HepG2 (cell line): Measurements from ENCODE around the gene BCL2L1. TPM values are rescaled to one million over a fixed set of nuclear protein-coding genes. Genes with fewer than 3 reads are reported as not detected.

Source experiments
- BHLHE40 ChIP-seq: IDR thresholded peaks from 2 replicates; pipeline ENCODE4 v1.6.1; 2011; ENCODE audit warnings: low read length, improper control_type of control experiment
- CSRNP2 ChIP-seq: sonication (generic); formaldehyde crosslinking; conservative IDR thresholded peaks from 2 replicates; pipeline ENCODE4 v1.8.0; 2022; ENCODE audit warnings: low read depth, missing genetic modification reagents
- EHMT2 ChIP-seq: fragments of 200-600 bp; sonication (generic); IDR thresholded peaks from 2 replicates; pipeline ENCODE4 v1.7.0; 2017; ENCODE audit warnings: antibody characterized with exemption, low read depth, low read length, borderline replicate concordance
- HMG20A ChIP-seq: IDR thresholded peaks from 2 replicates; pipeline ENCODE4 v1.6.1; 2016; ENCODE audit warnings: borderline replicate concordance
- MATR3 ChIP-seq: sonication (generic); formaldehyde crosslinking; IDR thresholded peaks from 2 replicates; pipeline ENCODE4 v1.4.0; 2020; ENCODE audit warnings: missing genetic modification reagents
- NFKBIZ ChIP-seq: IDR thresholded peaks from 2 replicates; pipeline ENCODE4 v1.6.1; 2018; ENCODE audit warnings: missing genetic modification reagents, missing compliant biosample characterization
- POLR2AphosphoS5 ChIP-seq: IDR thresholded peaks from 2 replicates; pipeline ENCODE4 v1.6.1; 2012; ENCODE audit warnings: low read depth, low read length
- PTBP1 ChIP-seq: fragments of 200-400 bp; formaldehyde crosslinking; IDR thresholded peaks from 2 replicates; pipeline ENCODE4 v1.6.1; 2018; ENCODE audit warnings: low read length, low read depth; ENCODE audit not compliant: poor library complexity, severe bottlenecking
- RFXAP ChIP-seq: sonication (generic); formaldehyde crosslinking; IDR thresholded peaks from 2 replicates; pipeline ENCODE4 v1.4.0; 2020; ENCODE audit warnings: missing genetic modification reagents, borderline replicate concordance
- SRSF9 ChIP-seq: fragments of 200-400 bp; formaldehyde crosslinking; IDR thresholded peaks from 2 replicates; pipeline ENCODE4 v1.6.1; 2018; ENCODE audit warnings: borderline replicate concordance, mild to moderate bottlenecking, low read depth, low read length; ENCODE audit not compliant: insufficient read depth, poor library complexity, severe bottlenecking
- STAG1 ChIP-seq: sonication (generic); formaldehyde crosslinking; IDR thresholded peaks from 2 replicates; pipeline ENCODE4 v1.4.0; 2020; ENCODE audit warnings: missing genetic modification reagents
- TCF12 ChIP-seq, 2 experiments: fragments of 450-650 bp in 1 of 2; sonication (generic) in 1 of 2; formaldehyde crosslinking in 1 of 2; IDR thresholded peaks; 2 replicates each; pipeline versions ENCODE4 v1.6.1 to v1.8.0; 2017 to 2022; ENCODE audit warnings: antibody characterized with exemption in 1 of 2, mild to moderate bottlenecking in 1 of 2, missing genetic modification reagents in 1 of 2, moderate library complexity in 1 of 2
- THAP11 ChIP-seq: IDR thresholded peaks from 2 replicates; pipeline ENCODE4 v1.6.1; 2016; ENCODE audit warnings: missing biosample characterization, missing genetic modification reagents
- ZKSCAN1 ChIP-seq: fragments of 150-350 bp; IDR thresholded peaks from 2 replicates; pipeline ENCODE4 v1.6.1; 2014; ENCODE audit warnings: low read length
- ZNF253 ChIP-seq: sonication (generic); formaldehyde crosslinking; IDR thresholded peaks from 2 replicates; pipeline ENCODE4 v1.8.0; 2022; ENCODE audit warnings: mild to moderate bottlenecking, missing genetic modification reagents, borderline replicate concordance
- ZNF530 ChIP-seq: sonication (generic); formaldehyde crosslinking; IDR thresholded peaks from 2 replicates; pipeline ENCODE4 v1.5.0; 2020; ENCODE audit warnings: low read depth, mild to moderate bottlenecking, missing genetic modification reagents
- ZNF564 ChIP-seq: sonication (generic); formaldehyde crosslinking; IDR thresholded peaks from 2 replicates; pipeline ENCODE4 v1.8.1; 2023; ENCODE audit warnings: mild to moderate bottlenecking, missing genetic modification reagents
- ZNF589 ChIP-seq: sonication (generic); formaldehyde crosslinking; conservative IDR thresholded peaks from 2 replicates; pipeline ENCODE4 v1.8.0; 2022; ENCODE audit warnings: mild to moderate bottlenecking, moderate library complexity, missing genetic modification reagents
- ZNF660 ChIP-seq: sonication (generic); formaldehyde crosslinking; IDR thresholded peaks from 2 replicates; pipeline ENCODE4 v1.5.1; 2020; ENCODE audit warnings: mild to moderate bottlenecking, low read depth, missing genetic modification reagents, borderline replicate concordance
- ZNF7 ChIP-seq: IDR thresholded peaks from 2 replicates; pipeline ENCODE4 v1.6.1; 2016; ENCODE audit warnings: missing biosample characterization, missing genetic modification reagents
- ZNF879 ChIP-seq: sonication (generic); formaldehyde crosslinking; IDR thresholded peaks from 2 replicates; pipeline ENCODE4 v1.8.1; 2023; ENCODE audit warnings: missing genetic modification reagents
- polyA plus RNA-seq, 8 experiments: library from polyadenylated mRNA; depleted of rRNA in 3 of 8; stranded (reverse) in 7 of 8; unstranded in 1 of 8; fragments of >200 nt; fragmentation: Illumina TruSeq in 4 of 8; extraction: Trizol in 4 of 8; gene quantifications; 2 replicates each; pipeline versions ENCODE4 v1.2.1 to v1.2.3, GENCODE V29; 2011 to 2016; ENCODE audit warnings: low read depth in 4 of 8, missing spikeins in 1 of 8, mixed read lengths in 1 of 8; ENCODE audit not compliant: insufficient read depth in 1 of 8
- total RNA-seq, 5 experiments: library from RNA; depleted of rRNA; stranded (reverse); fragments of >200 nt; fragmentation: Illumina TruSeq; extraction: Trizol; gene quantifications; 2 replicates each; pipeline ENCODE4 v1.2.3, GENCODE V29; 2016; ENCODE audit warnings: low read depth in 1 of 5
- TF ChIP-seq, protein P1 (sequence below): sonication (generic); formaldehyde crosslinking; IDR thresholded peaks from 2 replicates; pipeline ENCODE4 v1.4.0; 2020; ENCODE audit warnings: mild to moderate bottlenecking, missing genetic modification reagents
- TF ChIP-seq, protein P2 (sequence below): sonication (generic); formaldehyde crosslinking; IDR thresholded peaks from 2 replicates; pipeline ENCODE4 v1.4.0; 2020; ENCODE audit warnings: missing genetic modification reagents
- TF ChIP-seq, protein P3 (sequence below): sonication (generic); formaldehyde crosslinking; IDR thresholded peaks from 2 replicates; pipeline ENCODE4 v1.5.1; 2020; ENCODE audit warnings: mild to moderate bottlenecking, missing genetic modification reagents

BCL2L1 gene
- total and polyA plus RNA-seq, 2 of the 13 experiments (the other 11 are each of a cell fraction or from before 2014, with no cell fraction given), result 164 to 258 TPM

DNA sequence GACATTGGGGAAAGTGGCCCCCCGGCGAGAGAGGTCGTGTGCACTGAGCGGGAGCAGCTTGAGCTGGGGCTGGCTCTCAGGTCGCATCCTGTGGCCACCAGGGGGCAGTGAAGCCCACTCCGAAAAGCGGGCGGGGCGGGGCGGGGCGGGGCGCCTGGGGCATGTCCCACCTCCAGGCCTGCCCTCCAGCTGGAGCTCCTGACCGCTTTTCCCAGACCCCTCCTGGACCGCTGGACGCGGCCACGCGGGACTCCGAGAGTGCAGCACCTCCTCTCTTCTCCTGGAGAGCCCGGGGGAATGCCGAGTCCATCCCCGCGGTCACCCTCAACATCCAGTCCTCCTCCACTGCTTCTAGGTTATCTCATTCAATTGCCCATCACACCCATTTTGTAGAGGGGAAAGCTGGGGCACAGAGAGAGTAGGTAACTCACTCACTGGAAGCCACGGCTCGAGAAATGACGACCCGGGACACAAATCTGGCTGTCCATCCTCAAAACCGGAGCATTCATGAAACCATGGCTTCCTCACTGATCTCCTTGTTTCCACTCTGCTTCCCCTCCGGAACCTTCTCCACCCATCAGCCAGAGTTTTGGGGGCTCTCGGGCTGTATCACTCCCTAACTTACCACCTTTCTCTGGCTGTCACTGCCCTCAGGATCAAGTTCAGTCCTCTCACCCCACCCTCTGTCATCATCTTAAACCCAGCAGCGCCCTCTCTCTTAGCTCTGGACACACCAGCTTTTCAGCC, 60.9 kb downstream of the BCL2L1 start (continued):
- TF ChIP-seq EHMT2, result no peak
- TF ChIP-seq RFXAP (CRISPR knock-in tag), result 0 out of 2 replicates have a peak, but pooled peaks have one; percentile 14
- TF ChIP-seq, protein P1, sequence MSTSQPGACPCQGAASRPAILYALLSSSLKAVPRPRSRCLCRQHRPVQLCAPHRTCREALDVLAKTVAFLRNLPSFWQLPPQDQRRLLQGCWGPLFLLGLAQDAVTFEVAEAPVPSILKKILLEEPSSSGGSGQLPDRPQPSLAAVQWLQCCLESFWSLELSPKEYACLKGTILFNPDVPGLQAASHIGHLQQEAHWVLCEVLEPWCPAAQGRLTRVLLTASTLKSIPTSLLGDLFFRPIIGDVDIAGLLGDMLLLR (CRISPR knock-in tag), result peak; percentile 72
- TF ChIP-seq TCF12 (IDR thresholded peaks at IDR 0.05), result no peak
- TF ChIP-seq TCF12 (CRISPR knock-in tag; IDR thresholded peaks at IDR 0.05), result peak; percentile 94; the same call in 1 of the 2 replicates
- no peak for TF ChIP-seq ZNF530
- TF ChIP-seq MATR3 (CRISPR knock-in tag), result no peak
- TF ChIP-seq STAG1 (CRISPR knock-in tag), result peak; percentile 81
- no peak for TF ChIP-seq CSRNP2 (CRISPR knock-in tag)
- no peak; the same call in 1 of the 2 replicates for TF ChIP-seq ZNF564
- TF ChIP-seq, protein P2, sequence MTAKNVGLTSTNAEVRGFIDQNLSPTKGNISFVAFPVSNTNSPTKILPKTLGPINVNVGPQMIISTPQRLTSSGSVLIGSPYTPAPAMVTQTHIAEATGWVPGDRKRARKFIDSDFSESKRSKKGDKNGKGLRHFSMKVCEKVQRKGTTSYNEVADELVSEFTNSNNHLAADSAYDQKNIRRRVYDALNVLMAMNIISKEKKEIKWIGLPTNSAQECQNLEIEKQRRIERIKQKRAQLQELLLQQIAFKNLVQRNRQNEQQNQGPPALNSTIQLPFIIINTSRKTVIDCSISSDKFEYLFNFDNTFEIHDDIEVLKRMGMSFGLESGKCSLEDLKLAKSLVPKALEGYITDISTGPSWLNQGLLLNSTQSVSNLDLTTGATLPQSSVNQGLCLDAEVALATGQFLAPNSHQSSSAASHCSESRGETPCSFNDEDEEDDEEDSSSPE (CRISPR knock-in tag), result peak; percentile 57
- TF ChIP-seq, protein P3, sequence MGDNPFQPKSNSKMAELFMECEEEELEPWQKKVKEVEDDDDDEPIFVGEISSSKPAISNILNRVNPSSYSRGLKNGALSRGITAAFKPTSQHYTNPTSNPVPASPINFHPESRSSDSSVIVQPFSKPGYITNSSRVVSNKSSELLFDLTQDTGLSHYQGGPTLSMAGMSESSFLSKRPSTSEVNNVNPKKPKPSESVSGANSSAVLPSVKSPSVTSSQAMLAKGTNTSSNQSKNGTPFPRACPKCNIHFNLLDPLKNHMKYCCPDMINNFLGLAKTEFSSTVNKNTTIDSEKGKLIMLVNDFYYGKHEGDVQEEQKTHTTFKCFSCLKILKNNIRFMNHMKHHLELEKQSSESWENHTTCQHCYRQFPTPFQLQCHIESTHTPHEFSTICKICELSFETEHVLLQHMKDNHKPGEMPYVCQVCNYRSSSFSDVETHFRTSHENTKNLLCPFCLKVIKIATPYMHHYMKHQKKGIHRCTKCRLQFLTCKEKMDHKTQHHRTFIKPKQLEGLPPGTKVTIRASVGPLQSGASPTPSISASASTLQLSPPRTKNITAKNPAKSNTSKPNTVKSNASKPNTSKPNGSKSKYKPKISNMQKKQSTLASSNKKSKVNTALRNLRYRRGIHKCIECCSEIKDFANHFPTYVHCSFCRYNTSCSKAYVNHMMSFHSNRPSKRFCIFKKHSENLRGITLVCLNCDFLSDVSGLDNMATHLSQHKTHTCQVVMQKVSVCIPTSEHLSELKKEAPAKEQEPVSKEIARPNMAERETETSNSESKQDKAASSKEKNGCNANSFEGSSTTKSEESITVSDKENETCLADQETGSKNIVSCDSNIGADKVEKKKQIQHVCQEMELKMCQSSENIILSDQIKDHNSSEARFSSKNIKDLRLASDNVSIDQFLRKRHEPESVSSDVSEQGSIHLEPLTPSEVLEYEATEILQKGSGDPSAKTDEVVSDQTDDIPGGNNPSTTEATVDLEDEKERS (CRISPR knock-in tag), result peak; percentile 37
- no peak for TF ChIP-seq PTBP1
- no peak for TF ChIP-seq HMG20A (CRISPR knock-in tag)
- TF ChIP-seq ZNF660 (CRISPR knock-in tag), result no peak
- TF ChIP-seq POLR2AphosphoS5, result peak; percentile 72
- no peak for TF ChIP-seq SRSF9
- TF ChIP-seq ZNF589 (CRISPR knock-in tag), result no peak
- peak; percentile 73 for TF ChIP-seq THAP11
- TF ChIP-seq BHLHE40, result 0 out of 2 replicates have a peak, but pooled peaks have one; percentile 18
- TF ChIP-seq ZNF7 (CRISPR knock-in tag), result no peak
- no peak; the same call in 1 of the 2 replicates for TF ChIP-seq ZKSCAN1
- TF ChIP-seq NFKBIZ (CRISPR knock-in tag), result peak; percentile 73; the same call in 1 of the 2 replicates
- no peak for TF ChIP-seq ZNF253 (CRISPR knock-in tag)
- no peak for TF ChIP-seq ZNF879 (CRISPR knock-in tag)
